OCI-LY1 (cell line): ENCODE data around the gene ESR1.

Experiments used
- H2AFZ ChIP-seq: fragments of 200-600 bp; sonication (generic), shearing (Covaris generic); 2 replicates; pipeline ENCODE4 v1.6.0; 2014; ENCODE audit warnings: antibody characterized with exemption, mild to moderate bottlenecking, low read length
- H3F3A ChIP-seq: fragments of 200-600 bp; sonication (generic), shearing (Covaris generic); 2 replicates; pipeline ENCODE4 v1.6.0; 2014; ENCODE audit warnings: mild to moderate bottlenecking, antibody characterized with exemption, low read length, moderate library complexity; ENCODE audit not compliant: insufficient read depth
- H3K27ac ChIP-seq: fragments of 200-600 bp; sonication (generic); 2 replicates; pipeline ENCODE4 v1.5.1; 2014; ENCODE audit warnings: low read length, mixed run types, mild to moderate bottlenecking, low read depth; ENCODE audit not compliant: poor library complexity, severe bottlenecking
- H3K27me3 ChIP-seq: fragments of 200-600 bp; sonication (generic); 2 replicates; pipeline ENCODE4 v1.6.0; 2014; ENCODE audit warnings: antibody characterized with exemption, mild to moderate bottlenecking, low read length, moderate library complexity; ENCODE audit not compliant: insufficient read depth
- H3K36me3 ChIP-seq: fragments of 200-600 bp; sonication (generic); 2 replicates; pipeline ENCODE4 v1.6.1; 2014; ENCODE audit warnings: mild to moderate bottlenecking, antibody characterized with exemption, low read length, moderate library complexity, mixed read lengths; ENCODE audit not compliant: insufficient read depth
- H3K4me1 ChIP-seq: fragments of 200-600 bp; sonication (generic); 2 replicates; pipeline ENCODE4 v1.5.1; 2014; ENCODE audit warnings: mild to moderate bottlenecking, low read length, moderate library complexity; ENCODE audit not compliant: insufficient read depth, severe bottlenecking
- H3K4me2 ChIP-seq: fragments of 200-600 bp; sonication (generic), shearing (Covaris generic); 2 replicates; pipeline ENCODE4 v1.6.1; 2014; ENCODE audit warnings: low read length
- H3K4me3 ChIP-seq: fragments of 200-600 bp; sonication (generic); 2 replicates; pipeline ENCODE4 v1.5.1; 2014; ENCODE audit warnings: low read length, low read depth, mild to moderate bottlenecking, mixed read lengths; ENCODE audit not compliant: poor library complexity, severe bottlenecking
- H3K79me2 ChIP-seq: fragments of 200-600 bp; shearing (Covaris generic); 2 replicates; pipeline ENCODE4 v1.6.1; 2016; ENCODE audit warnings: mixed run types, low read length, mixed read lengths; ENCODE audit not compliant: insufficient read depth
- H3K9ac ChIP-seq: fragments of 200-600 bp; sonication (generic), shearing (Covaris generic); 2 replicates; pipeline ENCODE4 v1.6.1; 2014; ENCODE audit warnings: mild to moderate bottlenecking, low read length, mixed read lengths
- H3K9me2 ChIP-seq: fragments of 200-600 bp; sonication (generic), shearing (Covaris generic); 2 replicates; pipeline ENCODE4 v1.6.1; 2014; ENCODE audit warnings: low read depth, mild to moderate bottlenecking, low read length, mixed read lengths
- H3K9me3 ChIP-seq: fragments of 200-600 bp; shearing (Covaris generic); 2 replicates; pipeline ENCODE4 v1.6.1; 2014; ENCODE audit warnings: low read length, mixed read lengths
- H4K20me1 ChIP-seq: fragments of 200-600 bp; sonication (generic), shearing (Covaris generic); 2 replicates; pipeline ENCODE4 v1.6.0; 2016; ENCODE audit warnings: mild to moderate bottlenecking, low read length; ENCODE audit not compliant: insufficient read depth
- EZH2 ChIP-seq: fragments of 200-600 bp; sonication (generic), shearing (Covaris generic); IDR thresholded peaks from 2 replicates; pipeline ENCODE4 v1.8.0; 2017; ENCODE audit warnings: borderline replicate concordance, mixed run types, mild to moderate bottlenecking, antibody characterized with exemption, low read length, moderate library complexity, mixed read lengths
- TF ChIP-seq, protein P1 (sequence below): fragments of 200-600 bp; sonication (generic), shearing (Covaris generic); IDR thresholded peaks from 2 replicates; pipeline ENCODE4 v1.5.1; 2017; ENCODE audit warnings: mild to moderate bottlenecking, antibody characterized with exemption, low read length, moderate library complexity, mixed read lengths

The ESR1 gene

DNA sequence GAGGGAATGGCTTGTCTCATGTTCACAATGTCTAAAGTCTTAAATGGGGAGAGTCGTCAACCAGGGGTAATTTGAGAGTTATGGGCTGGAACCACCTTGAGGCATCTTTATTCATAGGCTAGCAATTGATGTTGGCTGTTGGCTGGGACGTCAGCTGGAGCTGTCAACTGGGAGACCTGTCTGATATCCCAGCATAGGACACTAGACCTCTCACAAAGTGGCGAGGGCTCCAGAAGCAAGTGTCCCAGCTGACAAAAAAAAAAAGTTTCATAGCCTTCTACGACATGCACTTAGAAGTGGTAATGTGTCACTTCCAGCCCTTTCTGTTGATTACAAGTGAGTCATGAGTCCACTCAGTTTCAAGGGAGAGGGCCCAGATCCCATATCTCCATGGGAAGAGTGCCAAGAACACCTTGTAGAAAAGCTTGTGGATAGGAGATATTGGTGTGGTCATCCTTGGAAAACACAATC, 278.0 kb downstream of the ESR1 start:
- H3K4me1 ChIP-seq, result no peaks in the 10 kb centered on the region
- H3K36me3 ChIP-seq, result no peaks in the 10 kb centered on the region
- H3K9me2 ChIP-seq, result no peaks in the 10 kb centered on the region
- no peak overlapping the region for H3K9ac ChIP-seq
- no peak overlapping the region for H3K4me2 ChIP-seq
- no peaks in the 10 kb centered on the region for H3K9me3 ChIP-seq
- H3K79me2 ChIP-seq, result no peaks in the 10 kb centered on the region
- no peaks in the 10 kb centered on the region for H4K20me1 ChIP-seq
- no peaks in the 10 kb centered on the region for H3F3A ChIP-seq
- TF ChIP-seq EZH2, result no peak
- TF ChIP-seq, protein P1, sequence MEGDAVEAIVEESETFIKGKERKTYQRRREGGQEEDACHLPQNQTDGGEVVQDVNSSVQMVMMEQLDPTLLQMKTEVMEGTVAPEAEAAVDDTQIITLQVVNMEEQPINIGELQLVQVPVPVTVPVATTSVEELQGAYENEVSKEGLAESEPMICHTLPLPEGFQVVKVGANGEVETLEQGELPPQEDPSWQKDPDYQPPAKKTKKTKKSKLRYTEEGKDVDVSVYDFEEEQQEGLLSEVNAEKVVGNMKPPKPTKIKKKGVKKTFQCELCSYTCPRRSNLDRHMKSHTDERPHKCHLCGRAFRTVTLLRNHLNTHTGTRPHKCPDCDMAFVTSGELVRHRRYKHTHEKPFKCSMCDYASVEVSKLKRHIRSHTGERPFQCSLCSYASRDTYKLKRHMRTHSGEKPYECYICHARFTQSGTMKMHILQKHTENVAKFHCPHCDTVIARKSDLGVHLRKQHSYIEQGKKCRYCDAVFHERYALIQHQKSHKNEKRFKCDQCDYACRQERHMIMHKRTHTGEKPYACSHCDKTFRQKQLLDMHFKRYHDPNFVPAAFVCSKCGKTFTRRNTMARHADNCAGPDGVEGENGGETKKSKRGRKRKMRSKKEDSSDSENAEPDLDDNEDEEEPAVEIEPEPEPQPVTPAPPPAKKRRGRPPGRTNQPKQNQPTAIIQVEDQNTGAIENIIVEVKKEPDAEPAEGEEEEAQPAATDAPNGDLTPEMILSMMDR, result no peak
- H3K4me3 ChIP-seq, result no peak overlapping the region
- no peak overlapping the region for H3K27ac ChIP-seq
- H2AFZ ChIP-seq, result no peak overlapping the region
- no peaks in the 10 kb centered on the region for H3K27me3 ChIP-seq

DNA sequence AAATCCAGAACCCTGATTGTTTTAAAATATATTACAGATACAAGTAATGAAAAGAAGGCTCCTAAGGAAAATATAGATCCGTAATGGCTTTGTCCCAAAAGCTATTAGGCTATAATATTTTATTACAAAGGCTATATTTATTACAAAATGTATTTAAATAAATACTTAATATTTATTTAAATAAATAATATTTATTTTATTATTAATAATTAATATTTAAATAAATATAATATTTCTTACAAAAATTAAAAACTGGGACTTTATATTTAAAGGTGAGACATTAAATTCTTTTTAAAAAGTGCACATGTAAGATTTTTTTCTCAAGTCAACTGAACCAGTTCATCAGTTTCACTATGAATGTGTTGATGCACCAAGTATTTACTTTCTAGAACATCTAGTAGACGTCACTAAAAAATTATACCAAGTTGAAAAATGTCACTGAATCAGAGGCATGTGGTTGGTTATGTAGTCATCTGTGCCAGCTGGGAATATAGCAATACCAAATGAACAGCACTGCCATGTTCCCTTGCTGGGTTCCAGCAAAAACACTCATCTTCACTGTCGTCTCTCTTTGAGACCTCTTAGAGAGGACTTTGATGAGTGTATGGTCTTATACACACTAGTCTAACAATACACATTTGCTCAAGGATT, 278.9 kb downstream of the ESR1 start:
- no peaks in the 10 kb centered on the region for H3K9me2 ChIP-seq
- H4K20me1 ChIP-seq, result no peaks in the 10 kb centered on the region
- no peaks in the 10 kb centered on the region for H3K4me1 ChIP-seq
- H3K4me2 ChIP-seq, result no peak overlapping the region
- no peak overlapping the region for H3K27ac ChIP-seq
- TF ChIP-seq, protein P1, result no peak
- no peak for TF ChIP-seq EZH2
- H3F3A ChIP-seq, result no peaks in the 10 kb centered on the region
- no peaks in the 10 kb centered on the region for H3K27me3 ChIP-seq
- H3K79me2 ChIP-seq, result no peaks in the 10 kb centered on the region
- H3K9me3 ChIP-seq, result no peaks in the 10 kb centered on the region
- H2AFZ ChIP-seq, result no peak overlapping the region
- H3K4me3 ChIP-seq, result no peak overlapping the region
- no peak overlapping the region for H3K9ac ChIP-seq
- H3K36me3 ChIP-seq, result no peaks in the 10 kb centered on the region

DNA sequence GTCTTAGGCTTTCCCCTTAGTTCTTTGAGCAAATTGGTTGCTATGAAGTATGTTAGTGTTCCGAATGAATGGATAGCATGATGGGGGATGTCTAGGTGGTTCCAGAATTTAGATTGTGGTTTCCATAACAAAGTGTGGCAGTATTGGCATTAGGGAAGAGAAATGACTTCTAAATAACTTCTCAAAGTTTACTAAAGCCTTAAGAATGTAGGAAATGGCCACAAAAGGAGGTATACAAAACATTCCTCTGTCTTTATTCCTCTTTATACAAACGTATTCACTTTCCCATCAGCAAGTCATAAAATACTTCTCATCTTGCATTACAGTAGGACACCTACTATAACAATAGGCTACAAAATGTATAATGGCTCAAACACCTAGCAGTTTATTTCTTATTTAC, 279.6 kb downstream of the ESR1 start:
- TF ChIP-seq, protein P1, result no peak
- TF ChIP-seq EZH2, result no peak
- H3K4me2 ChIP-seq, result no peak overlapping the region

More for the DNA sequence above, 279.6 kb downstream of the ESR1 start:
- no peaks in the 10 kb centered on the region for H3K27me3 ChIP-seq
- H3K27ac ChIP-seq, result no peak overlapping the region
- no peaks in the 10 kb centered on the region for H4K20me1 ChIP-seq
- H3K4me1 ChIP-seq, result no peaks in the 10 kb centered on the region
- H3K9me3 ChIP-seq, result no peaks in the 10 kb centered on the region
- no peaks in the 10 kb centered on the region for H3F3A ChIP-seq
- no peak overlapping the region for H3K9ac ChIP-seq
- H2AFZ ChIP-seq, result no peak overlapping the region
- no peak overlapping the region for H3K4me3 ChIP-seq
- no peaks in the 10 kb centered on the region for H3K36me3 ChIP-seq
- no peaks in the 10 kb centered on the region for H3K9me2 ChIP-seq
- no peaks in the 10 kb centered on the region for H3K79me2 ChIP-seq
